Measurements from ENCODE around the gene BPHL. TPM values are rescaled to one million over a fixed set of nuclear protein-coding genes. Genes with fewer than 3 reads are reported as not detected.
"Not testable (repeated sequence)": the region's sequence is repeated elsewhere in the genome, so short reads cannot be mapped to it uniquely, and the experiment has no call there.

The BPHL gene
- total RNA-seq, 1 donor from 2014 or later: 9.5 TPM

- H3K36me3 ChIP-seq (ENCODE audit: control insufficient read depth, insufficient read depth, low read length): no peaks in the 10 kb centered on the region
- no peak for FAIRE-seq
- DNase-seq (ENCODE audit: low read depth): peak; percentile 90
- no peak for TF ChIP-seq CTCF (IDR thresholded peaks at IDR 0.05; ENCODE audit: insufficient read depth, low read length, severe bottlenecking)
- H3K4me3 ChIP-seq (ENCODE audit: low read depth, low read length): no peak overlapping the region
- no peaks in the 10 kb centered on the region for H3K27me3 ChIP-seq (ENCODE audit: control insufficient read depth, insufficient read depth, low read length)
Observed at GRCh38 chr6:3176562-3177355, 58.2 kb downstream of the BPHL start.

- FAIRE-seq; H3K27me3 ChIP-seq (ENCODE audit: control insufficient read depth, insufficient read depth, low read length); DNase-seq (ENCODE audit: low read depth); H3K4me3 ChIP-seq (ENCODE audit: low read depth, low read length); H3K36me3 ChIP-seq (ENCODE audit: control insufficient read depth, insufficient read depth, low read length): not testable (repeated sequence)
Observed at GRCh38 chr6:3178666-3179065, 60.2 kb downstream of the BPHL start.

- H3K36me3 ChIP-seq (ENCODE audit: control insufficient read depth, insufficient read depth, low read length); FAIRE-seq; DNase-seq (ENCODE audit: low read depth); H3K27me3 ChIP-seq (ENCODE audit: control insufficient read depth, insufficient read depth, low read length): not testable (repeated sequence)
- H3K4me3 ChIP-seq (ENCODE audit: low read depth, low read length): peak overlapping the region; percentile 14
Observed at GRCh38 chr6:3179945-3180344, 61.4 kb downstream of the BPHL start.

GRCh38 chr6:3181105-3181504 lies 62.6 kb downstream of the BPHL start:
- Histone ChIP-seq H3K4me3 (ENCODE audit: low read depth, low read length) (no peak overlapping the region), H3K27me3 (ENCODE audit: control insufficient read depth, insufficient read depth, low read length) (no peaks in the 10 kb centered on the region), H3K36me3 (ENCODE audit: control insufficient read depth, insufficient read depth, low read length) (no peaks in the 10 kb centered on the region)
- TF ChIP-seq CTCF (IDR thresholded peaks at IDR 0.05; ENCODE audit: insufficient read depth, low read length, severe bottlenecking): no peak
- DNase-seq (ENCODE audit: low read depth): no peak
- no peak for FAIRE-seq

- no peak overlapping the region for H3K4me3 ChIP-seq (ENCODE audit: low read depth, low read length)
- DNase-seq (ENCODE audit: low read depth) (no peak), FAIRE-seq (no peak)
- no peaks in the 10 kb centered on the region for H3K27me3 ChIP-seq (ENCODE audit: control insufficient read depth, insufficient read depth, low read length)
- no peak for TF ChIP-seq CTCF (IDR thresholded peaks at IDR 0.05; ENCODE audit: insufficient read depth, low read length, severe bottlenecking)
- no peaks in the 10 kb centered on the region for H3K36me3 ChIP-seq (ENCODE audit: control insufficient read depth, insufficient read depth, low read length)
Observed at GRCh38 chr6:3183066-3183465, 64.6 kb downstream of the BPHL start.

GRCh38 chr6:3186974-3187382 lies 68.5 kb downstream of the BPHL start:
- FAIRE-seq: no peak

More at GRCh38 chr6:3186974-3187382, 68.5 kb downstream of the BPHL start:
- no peak overlapping the region for H3K4me3 ChIP-seq (ENCODE audit: low read depth, low read length)
- TF ChIP-seq CTCF (IDR thresholded peaks at IDR 0.05; ENCODE audit: insufficient read depth, low read length, severe bottlenecking): no peak
- no peaks in the 10 kb centered on the region for H3K36me3 ChIP-seq (ENCODE audit: control insufficient read depth, insufficient read depth, low read length)
- DNase-seq (ENCODE audit: low read depth): no peak
- no peaks in the 10 kb centered on the region for H3K27me3 ChIP-seq (ENCODE audit: control insufficient read depth, insufficient read depth, low read length)
